Adrenal gland (tissue), 5 donors: ENCODE results near the gene ALOX12B.

Experiments used
- POLR2A ChIP-seq, 2 donors: fragments of 450-650 bp; IDR thresholded peaks; one replicate each; pipeline ENCODE4 v1.6.1; 2017; ENCODE audit warnings: antibody characterized with exemption in 2 of 2, mild to moderate bottlenecking in 2 of 2, moderate library complexity in 1 of 2
- TF ChIP-seq, protein P1 (sequence below), 6 experiments: fragments of 450-650 bp in 4 of 6; fragments of 200-600 bp in 2 of 6; sonication (generic) in 1 of 6; IDR thresholded peaks; 1 replicate in 5 of 6; 2 replicates in 1 of 6; pipeline versions ENCODE4 v1.5.1 to v1.8.0; 2016 to 2021; ENCODE audit warnings: antibody characterized with exemption in 6 of 6, mild to moderate bottlenecking in 2 of 6, moderate library complexity in 1 of 6
- donor health status: DM: no; HTN: no; CAD: no.

DNA sequence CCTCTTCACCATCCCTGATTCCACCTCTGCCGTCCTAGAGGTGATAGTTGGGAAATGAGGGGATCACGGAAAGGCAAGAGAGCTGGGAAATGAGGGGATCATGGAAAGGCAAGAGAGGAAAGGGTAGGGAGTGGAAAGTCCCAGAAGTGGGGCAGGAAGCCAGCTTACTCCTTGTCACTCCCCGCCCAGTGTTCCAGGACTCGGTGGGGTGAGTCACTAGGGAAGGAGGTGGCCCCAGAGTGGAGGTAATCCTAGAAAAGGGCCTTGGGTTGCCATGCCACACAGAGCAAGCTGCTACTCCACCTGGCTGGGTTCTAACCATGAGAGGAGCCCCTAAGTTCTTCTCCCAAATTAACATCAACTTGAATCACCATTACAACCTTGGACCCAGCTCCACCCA is 16.0 kb upstream of the ALOX12B start:
- TF ChIP-seq, protein P1, sequence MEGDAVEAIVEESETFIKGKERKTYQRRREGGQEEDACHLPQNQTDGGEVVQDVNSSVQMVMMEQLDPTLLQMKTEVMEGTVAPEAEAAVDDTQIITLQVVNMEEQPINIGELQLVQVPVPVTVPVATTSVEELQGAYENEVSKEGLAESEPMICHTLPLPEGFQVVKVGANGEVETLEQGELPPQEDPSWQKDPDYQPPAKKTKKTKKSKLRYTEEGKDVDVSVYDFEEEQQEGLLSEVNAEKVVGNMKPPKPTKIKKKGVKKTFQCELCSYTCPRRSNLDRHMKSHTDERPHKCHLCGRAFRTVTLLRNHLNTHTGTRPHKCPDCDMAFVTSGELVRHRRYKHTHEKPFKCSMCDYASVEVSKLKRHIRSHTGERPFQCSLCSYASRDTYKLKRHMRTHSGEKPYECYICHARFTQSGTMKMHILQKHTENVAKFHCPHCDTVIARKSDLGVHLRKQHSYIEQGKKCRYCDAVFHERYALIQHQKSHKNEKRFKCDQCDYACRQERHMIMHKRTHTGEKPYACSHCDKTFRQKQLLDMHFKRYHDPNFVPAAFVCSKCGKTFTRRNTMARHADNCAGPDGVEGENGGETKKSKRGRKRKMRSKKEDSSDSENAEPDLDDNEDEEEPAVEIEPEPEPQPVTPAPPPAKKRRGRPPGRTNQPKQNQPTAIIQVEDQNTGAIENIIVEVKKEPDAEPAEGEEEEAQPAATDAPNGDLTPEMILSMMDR (IDR thresholded peaks at IDR 0.05) = no peak
- no peak for TF ChIP-seq POLR2A (IDR thresholded peaks at IDR 0.05)
